Measurements from ENCODE around the gene SLC9B2.

SLC9B2 gene

GRCh38 chr4:103075435-103075893 lies 1.1 kb downstream of the SLC9B2 start:
- no peak for DNase-seq

GRCh38 chr4:103074744-103075434 lies 1.7 kb downstream of the SLC9B2 start:
- no peak for DNase-seq

GRCh38 chr4:103073792-103074438 lies 2.6 kb downstream of the SLC9B2 start:
- no peak for DNase-seq

- no peak for DNase-seq
Observed at GRCh38 chr4:103067841-103068547, 8.6 kb downstream of the SLC9B2 start.

GRCh38 chr4:103060453-103061148 lies 16.0 kb downstream of the SLC9B2 start:
- no peak for DNase-seq

- DNase-seq: no peak
Observed at GRCh38 chr4:103054030-103054429, 22.5 kb downstream of the SLC9B2 start.

- no peak for DNase-seq
Observed at GRCh38 chr4:103052779-103053178, 23.8 kb downstream of the SLC9B2 start.

- no peak for DNase-seq
Observed at GRCh38 chr4:103052145-103052544, 24.4 kb downstream of the SLC9B2 start.

- no peak for DNase-seq
Observed at GRCh38 chr4:103050736-103051436, 25.7 kb downstream of the SLC9B2 start.

- peak; percentile 1 to 13 for DNase-seq
Observed at GRCh38 chr4:103046416-103047290, 29.9 kb downstream of the SLC9B2 start.

- no peak for DNase-seq
Observed at GRCh38 chr4:103044183-103044582, 32.4 kb downstream of the SLC9B2 start.

- DNase-seq: no peak
Observed at GRCh38 chr4:103036169-103036568, 40.4 kb downstream of the SLC9B2 start.

GRCh38 chr4:103032574-103032973 lies 44.0 kb downstream of the SLC9B2 start:
- no peak for DNase-seq

- no peak for DNase-seq
Observed at GRCh38 chr4:103030791-103031190, 45.8 kb downstream of the SLC9B2 start.

GRCh38 chr4:103029300-103029699 lies 47.3 kb downstream of the SLC9B2 start:
- DNase-seq: no peak

GRCh38 chr4:103026868-103027267 lies 49.7 kb downstream of the SLC9B2 start:
- no peak for DNase-seq

GRCh38 chr4:103024996-103025395 lies 51.6 kb downstream of the SLC9B2 start:
- DNase-seq: no peak

GRCh38 chr4:103021120-103021519 lies 55.4 kb downstream of the SLC9B2 start:
- no peak for DNase-seq

- DNase-seq: peak; percentile 91 to 93
Observed at GRCh38 chr4:103019308-103020124, 57.0 kb downstream of the SLC9B2 start, which contains the start of gene SLC9B1. TSS of gene SLC9B1 (minus strand) at chr4:103019705. CDS start at chr4:102991711, 27,994 bp downstream.
